Epithelial cell of esophagus (primary cell): ENCODE results near the gene RANBP3.
A peak's percentile ranks its signal among the peaks of the same experiment; 100 is the strongest.
"Not testable (repeated sequence)": the region's sequence is repeated elsewhere in the genome, so short reads cannot be mapped to it uniquely, and the experiment has no call there.

Source experiments
- DNase-seq: peaks from one replicate; pipeline ENCODE4 v3.0.0; 2010; ENCODE audit warnings: low read depth
- H3K4me3 ChIP-seq: 2 replicates; pipeline ENCODE4 v1.5.1; 2011; ENCODE audit warnings: mild to moderate bottlenecking, low read length, control low read depth
- CTCF ChIP-seq: IDR thresholded peaks from 2 replicates; pipeline ENCODE4 v1.5.1; 2011; ENCODE audit warnings: low read depth, mild to moderate bottlenecking, low read length, control low read depth, inconsistent platforms; ENCODE audit not compliant: insufficient read depth; ENCODE audit errors: missing control alignments

The RANBP3 gene, protein sequence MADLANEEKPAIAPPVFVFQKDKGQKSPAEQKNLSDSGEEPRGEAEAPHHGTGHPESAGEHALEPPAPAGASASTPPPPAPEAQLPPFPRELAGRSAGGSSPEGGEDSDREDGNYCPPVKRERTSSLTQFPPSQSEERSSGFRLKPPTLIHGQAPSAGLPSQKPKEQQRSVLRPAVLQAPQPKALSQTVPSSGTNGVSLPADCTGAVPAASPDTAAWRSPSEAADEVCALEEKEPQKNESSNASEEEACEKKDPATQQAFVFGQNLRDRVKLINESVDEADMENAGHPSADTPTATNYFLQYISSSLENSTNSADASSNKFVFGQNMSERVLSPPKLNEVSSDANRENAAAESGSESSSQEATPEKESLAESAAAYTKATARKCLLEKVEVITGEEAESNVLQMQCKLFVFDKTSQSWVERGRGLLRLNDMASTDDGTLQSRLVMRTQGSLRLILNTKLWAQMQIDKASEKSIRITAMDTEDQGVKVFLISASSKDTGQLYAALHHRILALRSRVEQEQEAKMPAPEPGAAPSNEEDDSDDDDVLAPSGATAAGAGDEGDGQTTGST

GRCh38 chr19:5977785-5978605, at the start of gene RANBP3:
Gene RANBP3, minus strand, starts transcription at chr19:5978140. Its CDS starts 58 bp downstream, at chr19:5978082.
- peak within 1 kb of the TSS; percentile 86 for H3K4me3 ChIP-seq
- peak; percentile 99 for DNase-seq
- no peak for TF ChIP-seq CTCF

GRCh38 chr19:6026390-6027227, 48.7 kb upstream of the RANBP3 start:
- TF ChIP-seq CTCF: no peak
- no peak overlapping the region for H3K4me3 ChIP-seq
- no peak for DNase-seq

GRCh38 chr19:6024756-6025155, 46.8 kb upstream of the RANBP3 start:
- not testable (repeated sequence) for H3K4me3 ChIP-seq, DNase-seq

GRCh38 chr19:6023936-6024335, 46.0 kb upstream of the RANBP3 start:
- no peak overlapping the region for H3K4me3 ChIP-seq
- no peak for TF ChIP-seq CTCF
- no peak for DNase-seq

GRCh38 chr19:6023085-6023682, 45.2 kb upstream of the RANBP3 start:
- peak; percentile 71 for DNase-seq

DNA sequence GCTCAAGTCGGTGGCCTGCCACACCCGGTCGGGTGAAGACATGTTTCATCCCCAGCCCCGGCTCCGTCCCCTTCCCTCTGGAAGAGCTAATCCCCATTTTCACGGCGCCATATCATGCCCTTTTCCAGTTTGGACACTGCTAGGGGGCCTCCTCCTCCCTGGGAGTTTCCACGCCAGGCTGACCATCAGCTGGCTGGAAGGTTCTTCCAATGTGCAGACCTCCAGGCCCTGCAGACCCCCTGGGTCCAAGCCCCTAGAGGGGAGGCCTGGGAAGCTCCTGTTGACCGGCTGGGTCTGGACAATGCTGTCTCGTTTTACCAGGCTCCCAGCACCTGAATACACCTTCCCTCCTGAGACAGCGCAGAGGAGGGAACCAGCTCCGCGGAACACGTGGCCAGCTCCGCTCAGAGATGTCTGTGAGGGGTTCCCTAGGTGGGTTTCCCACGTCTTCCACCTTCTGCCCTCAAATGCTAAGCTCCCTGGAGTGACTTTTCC, 44.7 kb upstream of the RANBP3 start:
- no peak overlapping the region for H3K4me3 ChIP-seq
- TF ChIP-seq CTCF: no peak
- DNase-seq: no peak

More at GRCh38 chr19:6023085-6023682, 45.2 kb upstream of the RANBP3 start:
- no peak overlapping the region for H3K4me3 ChIP-seq
- no peak for TF ChIP-seq CTCF
